C4-2B (cell line): ENCODE results near the gene PTGER2.

ENCODE experiments used
- H3K27ac ChIP-seq: fragments of 450-650 bp; 2 replicates; pipeline ENCODE4 v1.5.1; 2017
- CTCF ChIP-seq: fragments of 450-650 bp; conservative IDR thresholded peaks from 2 replicates; pipeline ENCODE4 v1.5.1; 2017; ENCODE audit warnings: mild to moderate bottlenecking
- ZFX ChIP-seq: fragments of 450-650 bp; IDR thresholded peaks from 2 replicates; pipeline ENCODE4 v1.6.1; 2017

Gene PTGER2

GRCh38 chr14:52349731-52350130, 35.6 kb downstream of the PTGER2 start:
- no peak overlapping the region for H3K27ac ChIP-seq
- TF ChIP-seq CTCF (no peak), ZFX (no peak)

- TF ChIP-seq CTCF (no peak), ZFX (no peak)
- no peak overlapping the region for H3K27ac ChIP-seq
Measured at GRCh38 chr14:52350445-52350844, 36.3 kb downstream of the PTGER2 start.

- no peak overlapping the region for H3K27ac ChIP-seq
- TF ChIP-seq CTCF (no peak), ZFX (no peak)
Measured at GRCh38 chr14:52351233-52352060, 37.3 kb downstream of the PTGER2 start.

- H3K27ac ChIP-seq: no peak overlapping the region
- TF ChIP-seq CTCF: no peak
- TF ChIP-seq ZFX: no peak
Measured at GRCh38 chr14:52352061-52352491, 38.0 kb downstream of the PTGER2 start.

- H3K27ac ChIP-seq: no peak overlapping the region
- TF ChIP-seq CTCF (no peak), ZFX (no peak)
Measured at GRCh38 chr14:52352569-52352968, 38.5 kb downstream of the PTGER2 start.

- no peak overlapping the region for H3K27ac ChIP-seq
- no peak for TF ChIP-seq CTCF
- no peak for TF ChIP-seq ZFX
Measured at GRCh38 chr14:52354242-52354641, 40.1 kb downstream of the PTGER2 start.

- TF ChIP-seq CTCF: no peak
- TF ChIP-seq ZFX: no peak
- no peak overlapping the region for H3K27ac ChIP-seq
Measured at GRCh38 chr14:52355016-52355431, 40.9 kb downstream of the PTGER2 start.
